Neural progenitor cell (in vitro differentiated cells): Measurements from ENCODE around the gene POC5. TPM values are rescaled to one million over a fixed set of nuclear protein-coding genes. Genes with fewer than 3 reads are reported as not detected.

Experiments used
- DNase-seq: peaks from one replicate; pipeline ENCODE4 v3.0.0-alpha.2; 2016; ENCODE audit warnings: low spot score
- H2AFZ ChIP-seq: fragments of 200-600 bp; sonication (generic); replicated peaks from 2 replicates; pipeline ENCODE4 v1.6.1; 2016; ENCODE audit warnings: antibody characterized with exemption
- H3F3A ChIP-seq: fragments of 200-600 bp; sonication (generic); 2 replicates; pipeline ENCODE4 v1.6.1; 2016; ENCODE audit warnings: antibody characterized with exemption, low read depth
- H3K27ac ChIP-seq: fragments of 200-600 bp; sonication (generic); 2 replicates; pipeline ENCODE4 v1.5.1; 2016; ENCODE audit warnings: mild to moderate bottlenecking
- H3K27me3 ChIP-seq: fragments of 200-600 bp; sonication (generic); 2 replicates; pipeline ENCODE4 v1.6.1; 2016; ENCODE audit warnings: mild to moderate bottlenecking, moderate library complexity
- H3K36me3 ChIP-seq: fragments of 200-600 bp; sonication (generic); 2 replicates; pipeline ENCODE4 v1.5.1; 2016
- H3K4me1 ChIP-seq: fragments of 200-600 bp; sonication (generic); 2 replicates; pipeline ENCODE4 v1.6.1; 2016; ENCODE audit warnings: mixed run types
- H3K4me2 ChIP-seq: fragments of 200-600 bp; sonication (generic); 2 replicates; pipeline ENCODE4 v1.6.1; 2016
- H3K4me3 ChIP-seq: fragments of 200-600 bp; sonication (generic); 2 replicates; pipeline ENCODE4 v1.5.1; 2016
- H3K79me2 ChIP-seq: fragments of 200-600 bp; sonication (generic); 2 replicates; pipeline ENCODE4 v1.6.1; 2016; ENCODE audit warnings: low read depth
- H3K9ac ChIP-seq: fragments of 200-600 bp; sonication (generic); 2 replicates; pipeline ENCODE4 v1.6.1; 2016
- H3K9me3 ChIP-seq: fragments of 200-600 bp; sonication (generic); 2 replicates; pipeline ENCODE4 v1.5.1; 2016; ENCODE audit warnings: low read depth
- H4K20me1 ChIP-seq: fragments of 200-600 bp; sonication (generic); 2 replicates; pipeline ENCODE4 v1.6.1; 2016; ENCODE audit warnings: low read depth
- H3K27ac Mint-ChIP-seq: 3 replicates; pipeline ENCODE4 v1.8.0; 2021; ENCODE audit warnings: mixed read lengths
- H3K27me3 Mint-ChIP-seq: 2 replicates; pipeline ENCODE4 v1.8.0; 2022; ENCODE audit warnings: low read depth, mild to moderate bottlenecking, inconsistent platforms, moderate library complexity, mixed read lengths; ENCODE audit not compliant: insufficient read depth
- H3K36me3 Mint-ChIP-seq: 3 replicates; pipeline ENCODE4 v1.8.0; 2021; ENCODE audit warnings: mixed read lengths
- H3K4me1 Mint-ChIP-seq: 3 replicates; pipeline ENCODE4 v1.8.0; 2021; ENCODE audit warnings: mixed read lengths
- H3K4me3 Mint-ChIP-seq: 3 replicates; pipeline ENCODE4 v1.8.0; 2021; ENCODE audit warnings: mild to moderate bottlenecking, moderate library complexity, mixed read lengths
- H3K9me3 Mint-ChIP-seq: 3 replicates; pipeline ENCODE4 v1.8.0; 2020; ENCODE audit warnings: mixed read lengths
- EZH2 ChIP-seq: fragments of 200-600 bp; sonication (generic); IDR thresholded peaks from 2 replicates; pipeline ENCODE4 v1.6.1; 2017; ENCODE audit warnings: antibody characterized with exemption, mild to moderate bottlenecking, moderate library complexity
- EZH2phosphoT487 ChIP-seq: fragments of 200-600 bp; sonication (generic); IDR thresholded peaks from 2 replicates; pipeline ENCODE4 v1.6.1; 2017; ENCODE audit warnings: antibody characterized with exemption
- total RNA-seq: library from RNA; depleted of rRNA; stranded (reverse); fragments of >200 nt; gene quantifications from 2 replicates; pipeline ENCODE4 v1.2.3, GENCODE V29; 2015; ENCODE audit warnings: low replicate concordance
- TF ChIP-seq, protein P1 (sequence below): fragments of 200-600 bp; sonication (generic); IDR thresholded peaks from 2 replicates; pipeline ENCODE4 v1.5.1; 2017; ENCODE audit warnings: antibody characterized with exemption, mild to moderate bottlenecking

Gene POC5
- total RNA-seq, 1 donor from 2014 or later: 58.2 TPM

- no peaks in the 10 kb centered on the region for H3K9me3 ChIP-seq
- H3K36me3 Mint-ChIP-seq: no peaks in the 10 kb centered on the region
- H3K9me3 Mint-ChIP-seq: no peaks in the 10 kb centered on the region
- H3K27me3 ChIP-seq: no peaks in the 10 kb centered on the region
- H3K4me3 Mint-ChIP-seq: no peak overlapping the region
- H4K20me1 ChIP-seq: no peaks in the 10 kb centered on the region
- no peak overlapping the region for H2AFZ ChIP-seq
- peaks cover 35% of the 10 kb centered on the region for H3K4me1 ChIP-seq
- no peaks in the 10 kb centered on the region for H3K79me2 ChIP-seq
- no peak overlapping the region for H3K27ac ChIP-seq
- H3K4me3 ChIP-seq: no peak overlapping the region
- no peaks in the 10 kb centered on the region for H3K27me3 Mint-ChIP-seq
- H3K9ac ChIP-seq: no peak overlapping the region
- no peak overlapping the region for H3K27ac Mint-ChIP-seq
- no peak overlapping the region for H3K4me2 ChIP-seq
- peaks cover 30% of the 10 kb centered on the region for H3K4me1 Mint-ChIP-seq
- peak; percentile 14 for DNase-seq
- TF ChIP-seq, protein P1, sequence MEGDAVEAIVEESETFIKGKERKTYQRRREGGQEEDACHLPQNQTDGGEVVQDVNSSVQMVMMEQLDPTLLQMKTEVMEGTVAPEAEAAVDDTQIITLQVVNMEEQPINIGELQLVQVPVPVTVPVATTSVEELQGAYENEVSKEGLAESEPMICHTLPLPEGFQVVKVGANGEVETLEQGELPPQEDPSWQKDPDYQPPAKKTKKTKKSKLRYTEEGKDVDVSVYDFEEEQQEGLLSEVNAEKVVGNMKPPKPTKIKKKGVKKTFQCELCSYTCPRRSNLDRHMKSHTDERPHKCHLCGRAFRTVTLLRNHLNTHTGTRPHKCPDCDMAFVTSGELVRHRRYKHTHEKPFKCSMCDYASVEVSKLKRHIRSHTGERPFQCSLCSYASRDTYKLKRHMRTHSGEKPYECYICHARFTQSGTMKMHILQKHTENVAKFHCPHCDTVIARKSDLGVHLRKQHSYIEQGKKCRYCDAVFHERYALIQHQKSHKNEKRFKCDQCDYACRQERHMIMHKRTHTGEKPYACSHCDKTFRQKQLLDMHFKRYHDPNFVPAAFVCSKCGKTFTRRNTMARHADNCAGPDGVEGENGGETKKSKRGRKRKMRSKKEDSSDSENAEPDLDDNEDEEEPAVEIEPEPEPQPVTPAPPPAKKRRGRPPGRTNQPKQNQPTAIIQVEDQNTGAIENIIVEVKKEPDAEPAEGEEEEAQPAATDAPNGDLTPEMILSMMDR: no peak
- TF ChIP-seq EZH2phosphoT487: no peak
- TF ChIP-seq EZH2: no peak
- no peaks in the 10 kb centered on the region for H3F3A ChIP-seq
- no peaks in the 10 kb centered on the region for H3K36me3 ChIP-seq
Measured at GRCh38 chr5:75663579-75664284, 53.5 kb downstream of the POC5 start.

DNA sequence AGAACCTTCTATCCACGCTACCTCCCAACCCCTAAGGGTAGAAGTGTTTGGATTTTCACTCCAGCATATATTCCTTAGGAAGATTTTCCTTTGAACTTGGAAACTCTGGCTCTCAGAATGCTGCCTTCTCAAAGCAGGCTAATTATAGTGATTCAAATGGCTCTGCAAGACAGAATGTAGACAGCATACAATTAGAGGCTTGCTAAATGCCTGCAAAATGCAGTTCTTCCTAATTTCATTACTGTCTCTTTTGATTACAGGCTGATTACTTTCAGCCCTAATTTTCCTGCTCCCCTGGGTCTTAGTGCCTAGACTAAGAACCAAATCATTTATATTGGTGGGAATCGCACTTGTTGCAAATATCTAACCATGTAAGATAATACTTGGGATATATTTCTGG lies 55.2 kb downstream of the POC5 start:
- no peaks in the 10 kb centered on the region for H3K36me3 Mint-ChIP-seq
- no peak for DNase-seq

GRCh38 chr5:75660678-75661465 lies 56.4 kb downstream of the POC5 start:
- Histone ChIP-seq H4K20me1 (no peaks in the 10 kb centered on the region), H3K27me3 (no peaks in the 10 kb centered on the region), H3K79me2 (no peaks in the 10 kb centered on the region), H2AFZ (peak overlapping the region; percentile 70), H3K9ac (no peak overlapping the region), H3K9me3 (no peaks in the 10 kb centered on the region), H3K36me3 (no peaks in the 10 kb centered on the region), H3K4me2 (no peak overlapping the region), H3F3A (no peaks in the 10 kb centered on the region), H3K4me3 (no peak overlapping the region), H3K4me1 (peaks cover 33% of the 10 kb centered on the region), H3K27ac (no peak overlapping the region)
- TF ChIP-seq, protein P1: no peak
- TF ChIP-seq EZH2phosphoT487 (no peak), EZH2 (no peak)
- no peaks in the 10 kb centered on the region for H3K9me3 Mint-ChIP-seq
- no peak overlapping the region for H3K4me3 Mint-ChIP-seq
- DNase-seq: no peak
- H3K27ac Mint-ChIP-seq: no peak overlapping the region
- H3K27me3 Mint-ChIP-seq: no peaks in the 10 kb centered on the region
- H3K4me1 Mint-ChIP-seq: peaks cover 30% of the 10 kb centered on the region
- no peaks in the 10 kb centered on the region for H3K36me3 Mint-ChIP-seq

More for the DNA sequence above, 55.2 kb downstream of the POC5 start:
- Histone ChIP-seq H3K4me1 (peaks cover 28% of the 10 kb centered on the region), H3K79me2 (no peaks in the 10 kb centered on the region), H3K4me3 (no peak overlapping the region), H3K27me3 (no peaks in the 10 kb centered on the region), H3K27ac (no peak overlapping the region), H3K36me3 (no peaks in the 10 kb centered on the region), H3K9me3 (no peaks in the 10 kb centered on the region), H3K9ac (no peak overlapping the region), H2AFZ (no peak overlapping the region), H4K20me1 (no peaks in the 10 kb centered on the region), H3K4me2 (no peak overlapping the region), H3F3A (no peaks in the 10 kb centered on the region)
- peaks cover 27% of the 10 kb centered on the region for H3K4me1 Mint-ChIP-seq
- no peaks in the 10 kb centered on the region for H3K9me3 Mint-ChIP-seq
- no peak overlapping the region for H3K27ac Mint-ChIP-seq
- no peak overlapping the region for H3K4me3 Mint-ChIP-seq
- TF ChIP-seq EZH2 (no peak), EZH2phosphoT487 (no peak)
- TF ChIP-seq, protein P1: no peak
- no peaks in the 10 kb centered on the region for H3K27me3 Mint-ChIP-seq
